ENCODE results near the gene STPG3. TPM values are rescaled to one million over a fixed set of nuclear protein-coding genes. Genes with fewer than 3 reads are reported as not detected.

The STPG3 gene
- total RNA-seq, 1 donor from 2014 or later, result not detected

DNA sequence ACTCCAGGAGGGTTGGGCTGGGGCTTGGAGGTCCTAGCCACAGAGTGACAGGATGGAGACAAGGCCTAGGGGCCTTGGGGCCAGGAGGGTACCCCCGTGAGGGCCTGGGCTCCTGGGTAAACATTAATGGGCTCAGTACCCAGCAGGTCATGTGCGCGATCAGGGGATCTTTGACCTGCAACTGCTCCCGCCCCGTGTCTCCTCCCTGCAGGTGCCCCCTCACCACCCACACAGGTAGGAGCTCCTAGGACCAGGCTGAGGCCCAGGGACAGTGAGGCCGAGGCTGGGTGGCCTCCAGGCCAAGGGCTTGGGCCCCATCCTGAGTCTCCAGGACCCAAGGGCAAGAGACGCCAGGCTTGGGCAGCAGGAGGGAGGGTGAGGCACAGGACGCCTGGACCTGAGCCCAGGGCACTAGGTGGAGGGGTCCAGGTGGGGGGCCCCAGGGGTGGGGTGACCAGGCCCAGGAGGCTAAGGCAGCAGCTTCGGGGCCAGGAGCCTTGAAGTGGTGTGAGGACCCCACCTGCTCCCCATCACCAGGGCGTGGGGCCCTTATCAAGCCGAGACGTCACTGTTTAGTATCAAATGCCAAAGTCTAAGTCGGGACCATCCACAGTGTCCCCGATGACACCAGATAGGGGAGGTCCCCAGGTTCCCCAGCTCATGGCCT is 20.2 kb upstream of the STPG3 start, which contains the start of gene SLC34A3:
TSS of gene SLC34A3 (plus strand) at position 197 of the 667 bp plus-strand sequence. CDS start 802 bp downstream, outside the sequence.
- H3K4me3 ChIP-seq (ENCODE audit: low read depth, low read length), result no peak within 1 kb of the TSS
- TF ChIP-seq, protein P1, sequence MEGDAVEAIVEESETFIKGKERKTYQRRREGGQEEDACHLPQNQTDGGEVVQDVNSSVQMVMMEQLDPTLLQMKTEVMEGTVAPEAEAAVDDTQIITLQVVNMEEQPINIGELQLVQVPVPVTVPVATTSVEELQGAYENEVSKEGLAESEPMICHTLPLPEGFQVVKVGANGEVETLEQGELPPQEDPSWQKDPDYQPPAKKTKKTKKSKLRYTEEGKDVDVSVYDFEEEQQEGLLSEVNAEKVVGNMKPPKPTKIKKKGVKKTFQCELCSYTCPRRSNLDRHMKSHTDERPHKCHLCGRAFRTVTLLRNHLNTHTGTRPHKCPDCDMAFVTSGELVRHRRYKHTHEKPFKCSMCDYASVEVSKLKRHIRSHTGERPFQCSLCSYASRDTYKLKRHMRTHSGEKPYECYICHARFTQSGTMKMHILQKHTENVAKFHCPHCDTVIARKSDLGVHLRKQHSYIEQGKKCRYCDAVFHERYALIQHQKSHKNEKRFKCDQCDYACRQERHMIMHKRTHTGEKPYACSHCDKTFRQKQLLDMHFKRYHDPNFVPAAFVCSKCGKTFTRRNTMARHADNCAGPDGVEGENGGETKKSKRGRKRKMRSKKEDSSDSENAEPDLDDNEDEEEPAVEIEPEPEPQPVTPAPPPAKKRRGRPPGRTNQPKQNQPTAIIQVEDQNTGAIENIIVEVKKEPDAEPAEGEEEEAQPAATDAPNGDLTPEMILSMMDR (conservative IDR thresholded peaks at IDR 0.05; ENCODE audit: low read depth, low read length), result no peak
- no peak for DNase-seq (ENCODE audit: low read depth)

DNA sequence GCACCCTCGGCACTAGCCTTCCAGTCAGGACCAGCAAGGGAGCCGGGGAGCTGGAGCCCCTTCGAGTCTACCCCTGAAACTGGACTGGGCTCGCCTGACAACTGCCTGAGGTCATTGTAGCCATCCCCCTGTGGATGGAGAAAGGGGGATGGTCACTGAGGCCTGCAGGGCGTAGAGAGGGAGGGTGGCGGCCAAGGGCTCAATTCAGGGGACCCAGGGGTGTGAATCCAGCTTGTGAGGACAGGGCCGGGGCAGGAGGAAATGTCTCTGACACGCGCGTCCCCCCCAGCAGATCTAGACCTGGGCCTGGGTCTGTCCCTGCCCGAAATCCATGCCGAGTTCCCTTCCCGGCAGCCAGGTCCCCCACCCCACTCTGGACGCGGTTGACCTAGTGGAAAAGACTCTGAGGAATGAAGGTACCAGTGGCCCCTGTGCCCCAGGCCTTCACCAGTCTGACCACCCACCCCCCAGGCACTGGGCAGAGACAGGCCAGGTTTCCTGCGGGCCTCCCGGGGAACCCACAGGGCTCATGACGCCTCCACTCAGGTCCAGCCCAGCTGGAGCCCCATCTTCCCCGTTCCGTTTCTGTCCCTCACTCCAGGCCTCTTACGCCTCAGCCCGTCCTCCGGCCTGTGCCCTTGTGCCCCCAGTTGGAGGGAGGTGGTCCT is 19.6 kb upstream of the STPG3 start:
- peak overlapping the region; percentile 16 for H3K4me3 ChIP-seq (ENCODE audit: low read depth, low read length)
- no peak for DNase-seq (ENCODE audit: low read depth)

DNA sequence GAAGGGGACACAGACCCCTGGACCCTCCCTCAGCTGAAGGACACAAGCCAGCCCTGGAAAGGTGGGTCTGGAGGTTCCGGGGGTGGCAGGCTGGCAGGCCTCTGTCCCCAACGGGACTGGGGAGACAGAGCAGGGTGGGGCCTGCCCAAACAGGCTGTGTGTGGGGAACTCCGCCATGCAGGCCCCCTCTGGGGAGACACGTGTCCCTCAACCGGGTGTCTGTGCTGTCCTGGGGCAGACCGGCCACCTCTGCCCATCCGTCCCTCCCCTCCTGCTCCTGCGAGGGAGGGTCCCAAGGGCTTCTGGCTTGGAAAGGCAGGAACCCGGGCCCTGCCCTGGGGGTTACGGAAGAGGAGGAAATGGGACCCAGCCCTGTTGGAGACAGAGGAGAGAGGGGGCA is 19.0 kb upstream of the STPG3 start:
- no peak for DNase-seq (ENCODE audit: low read depth)
- H3K4me3 ChIP-seq (ENCODE audit: low read depth, low read length), result peak overlapping the region; percentile 16
- TF ChIP-seq, protein P1 (conservative IDR thresholded peaks at IDR 0.05; ENCODE audit: low read depth, low read length), result no peak

More for the DNA sequence above, 19.6 kb upstream of the STPG3 start:
- TF ChIP-seq, protein P1 (conservative IDR thresholded peaks at IDR 0.05; ENCODE audit: low read depth, low read length), result no peak

DNA sequence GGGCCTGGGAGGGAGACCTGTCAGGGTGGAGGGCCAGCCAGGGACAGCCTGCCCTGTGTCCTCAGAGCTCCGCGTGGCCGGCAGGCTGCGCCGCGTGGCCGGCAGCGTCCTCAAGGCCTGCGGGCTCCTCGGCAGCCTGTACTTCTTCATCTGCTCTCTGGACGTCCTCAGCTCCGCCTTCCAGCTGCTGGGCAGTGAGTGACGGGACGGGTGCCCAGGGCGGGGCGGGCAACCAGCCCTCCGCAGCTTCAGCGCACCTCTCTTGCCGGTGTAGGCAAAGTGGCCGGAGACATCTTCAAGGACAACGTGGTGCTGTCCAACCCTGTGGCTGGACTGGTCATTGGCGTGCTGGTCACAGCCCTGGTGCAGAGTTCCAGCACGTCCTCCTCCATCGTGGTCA is 18.6 kb upstream of the STPG3 start:
- DNase-seq (ENCODE audit: low read depth), result no peak
- no peak overlapping the region for H3K4me3 ChIP-seq (ENCODE audit: low read depth, low read length)
- TF ChIP-seq, protein P1 (conservative IDR thresholded peaks at IDR 0.05; ENCODE audit: low read depth, low read length), result no peak

DNA sequence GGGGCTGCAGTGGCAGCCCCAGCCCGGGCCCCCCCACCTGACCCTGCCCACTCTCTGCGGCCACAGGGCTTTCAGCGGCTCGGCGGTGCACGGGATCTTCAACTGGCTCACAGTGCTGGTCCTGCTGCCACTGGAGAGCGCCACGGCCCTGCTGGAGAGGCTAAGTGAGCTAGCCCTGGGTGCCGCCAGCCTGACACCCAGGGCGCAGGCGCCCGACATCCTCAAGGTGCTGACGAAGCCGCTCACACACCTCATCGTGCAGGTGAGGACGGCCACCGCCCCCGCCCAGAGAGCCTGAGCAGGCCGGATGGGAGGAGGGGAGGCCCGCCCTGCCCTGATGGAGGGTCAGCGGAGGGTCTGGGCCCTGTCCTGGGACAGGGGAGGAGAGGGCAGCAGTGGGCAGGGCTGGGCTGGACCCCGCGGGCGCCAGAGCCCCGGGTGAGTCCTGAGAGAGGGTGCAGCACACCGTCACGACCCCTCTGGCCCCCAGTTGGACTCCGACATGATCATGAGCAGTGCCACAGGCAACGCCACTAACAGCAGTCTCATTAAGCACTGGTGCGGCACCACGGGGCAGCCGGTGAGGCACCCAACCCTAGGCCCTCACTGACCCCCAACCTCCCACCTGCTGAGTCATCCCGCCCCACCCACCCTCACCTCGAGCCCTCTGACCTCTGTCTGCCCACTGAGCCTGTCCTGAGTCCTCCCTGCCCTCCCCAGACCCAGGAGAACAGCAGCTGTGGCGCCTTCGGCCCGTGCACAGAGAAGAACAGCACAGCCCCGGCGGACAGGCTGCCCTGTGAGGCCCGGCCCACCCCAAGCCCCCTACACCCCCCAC is 17.7 kb upstream of the STPG3 start:
- no peak for DNase-seq (ENCODE audit: low read depth)
- TF ChIP-seq, protein P1 (conservative IDR thresholded peaks at IDR 0.05; ENCODE audit: low read depth, low read length), result no peak
- no peak overlapping the region for H3K4me3 ChIP-seq (ENCODE audit: low read depth, low read length)

DNA sequence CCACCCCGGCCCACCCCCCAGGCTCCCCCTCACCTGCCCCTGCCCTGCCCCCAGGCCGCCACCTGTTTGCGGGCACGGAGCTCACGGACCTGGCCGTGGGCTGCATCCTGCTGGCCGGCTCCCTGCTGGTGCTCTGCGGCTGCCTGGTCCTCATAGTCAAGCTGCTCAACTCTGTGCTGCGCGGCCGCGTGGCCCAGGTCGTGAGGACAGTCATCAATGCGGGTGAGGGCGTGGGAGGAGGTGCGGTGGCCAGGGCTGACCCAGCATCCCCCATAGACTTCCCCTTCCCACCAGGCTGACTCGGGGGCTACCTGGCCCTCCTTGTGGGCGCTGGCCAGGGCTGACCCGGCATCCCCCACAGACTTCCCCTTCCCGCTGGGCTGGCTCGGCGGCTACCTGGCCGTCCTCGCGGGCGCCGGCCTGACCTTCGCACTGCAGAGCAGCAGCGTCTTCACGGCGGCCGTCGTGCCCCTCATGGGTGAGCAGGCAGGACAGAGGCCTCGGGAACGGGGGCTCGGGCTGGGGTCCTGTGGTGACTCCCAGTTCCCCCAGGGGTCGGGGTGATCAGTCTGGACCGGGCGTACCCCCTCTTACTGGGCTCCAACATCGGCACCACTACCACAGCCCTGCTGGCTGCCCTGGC is 16.9 kb upstream of the STPG3 start:
- TF ChIP-seq, protein P1 (conservative IDR thresholded peaks at IDR 0.05; ENCODE audit: low read depth, low read length), result no peak
- H3K4me3 ChIP-seq (ENCODE audit: low read depth, low read length), result no peak overlapping the region
- DNase-seq (ENCODE audit: low read depth), result no peak
